GM18858 (cell line): Measurements from ENCODE around the gene SLC16A5.

ENCODE experiments used
- ATAC-seq: cut with Tn5 transposase; IDR thresholded peaks from one replicate; pipeline ENCODE4 v1.9.1; 2021; ENCODE audit not compliant: unreplicated experiment

SLC16A5 gene

GRCh38 chr17:75084039-75084660, 3.6 kb upstream of the SLC16A5 start:
- ATAC-seq, result no peak

GRCh38 chr17:75086496-75087181, 1.1 kb upstream of the SLC16A5 start:
- no peak for ATAC-seq

- no peak for ATAC-seq
These were observed 584 bp upstream of the SLC16A5 start for GRCh38 chr17:75087182-75087557.

- no peak for ATAC-seq
These were observed 987 bp downstream of the SLC16A5 start for GRCh38 chr17:75088465-75089417.

GRCh38 chr17:75090871-75091854, 3.4 kb downstream of the SLC16A5 start:
- no peak for ATAC-seq

GRCh38 chr17:75091855-75092327, 4.1 kb downstream of the SLC16A5 start:
- no peak for ATAC-seq

- no peak for ATAC-seq
These were observed 5.9 kb downstream of the SLC16A5 start for GRCh38 chr17:75093548-75094158.

- no peak for ATAC-seq
These were observed 7.2 kb downstream of the SLC16A5 start for GRCh38 chr17:75094871-75095399.

GRCh38 chr17:75096082-75096625, 8.4 kb downstream of the SLC16A5 start:
- no peak for ATAC-seq

- no peak for ATAC-seq
These were observed 10.1 kb downstream of the SLC16A5 start for GRCh38 chr17:75097865-75098264.

- no peak for ATAC-seq
These were observed 11.1 kb downstream of the SLC16A5 start for GRCh38 chr17:75098861-75099260.

GRCh38 chr17:75099881-75100595, 12.3 kb downstream of the SLC16A5 start:
- no peak for ATAC-seq

- ATAC-seq, result no peak
These were observed 14.6 kb downstream of the SLC16A5 start for GRCh38 chr17:75102385-75102821.

- ATAC-seq, result no peak
These were observed 16.1 kb downstream of the SLC16A5 start for GRCh38 chr17:75103601-75104554.

GRCh38 chr17:75105126-75106080, 17.6 kb downstream of the SLC16A5 start:
- ATAC-seq, result no peak

- no peak for ATAC-seq
These were observed 20.4 kb downstream of the SLC16A5 start for GRCh38 chr17:75108193-75108592.

- ATAC-seq, result no peak
These were observed 21.3 kb downstream of the SLC16A5 start for GRCh38 chr17:75109046-75109406.
